Measurements from ENCODE around the gene IKBKG. TPM values are rescaled to one million over a fixed set of nuclear protein-coding genes. Genes with fewer than 3 reads are reported as not detected.

The IKBKG gene
- total and polyA plus RNA-seq, 2 of the 8 experiments (the other 6 are each of a cell fraction or from before 2014, with no cell fraction given), result 17.5 to 18.1 TPM

DNA sequence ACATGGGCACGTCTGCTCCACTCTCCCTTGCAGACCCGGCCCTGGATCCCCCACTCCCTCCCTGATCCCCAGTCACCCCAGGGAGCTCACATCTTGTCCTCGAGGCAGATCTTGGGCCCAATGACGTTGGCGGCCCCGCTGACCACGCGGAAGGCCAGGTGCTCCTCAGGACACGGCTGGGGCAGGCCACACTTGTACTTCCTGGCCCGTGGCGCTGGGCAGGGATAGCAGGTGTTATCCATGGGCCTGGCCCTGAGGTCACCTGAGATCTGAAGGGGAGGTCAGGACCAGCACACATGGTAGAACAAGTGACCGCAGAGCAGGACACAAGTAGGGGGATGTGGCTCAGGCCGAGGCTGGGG, 39.1 kb upstream of the IKBKG start:
- Histone ChIP-seq H2AK5ac (ENCODE audit: low read depth, low read length) (no peak overlapping the region), H3K4ac (replicated peaks; ENCODE audit: insufficient read length, low read depth, low read length) (no peak overlapping the region), H3K79me2 (ENCODE audit: control insufficient read depth in 1 of 2, insufficient read depth in 2 of 2, low read length in 2 of 2) (no peaks in the 10 kb centered on the region), H3K4me3 (ENCODE audit: extremely low read depth in 1 of 4, insufficient read depth in 2 of 4, low read depth in 3 of 4, low read length in 4 of 4) (no peak overlapping the region), H3K79me1 (ENCODE audit: low read depth, low read length) (no peaks in the 10 kb centered on the region), H3K27ac (ENCODE audit: low read depth, low read length) (no peak overlapping the region), H3K27me3 (replicated peaks in 1 of 4; ENCODE audit: control insufficient read depth in 3 of 4, extremely low read depth in 1 of 4, insufficient read depth in 3 of 4, low read length in 3 of 4) (no peaks in the 10 kb centered on the region), H3K4me2 (ENCODE audit: insufficient read depth in 1 of 2, low read depth in 2 of 2, low read length in 2 of 2) (no peak overlapping the region), H3K9me3 (ENCODE audit: insufficient read depth in 2 of 2, low read depth in 1 of 2, low read length in 1 of 2) (no peaks in the 10 kb centered on the region), H3K23me2 (ENCODE audit: low read depth, low read length) (no peaks in the 10 kb centered on the region), H2BK15ac (ENCODE audit: low read length) (no peak overlapping the region), H3K56ac (replicated peaks; ENCODE audit: insufficient read length, low read depth, low read length) (no peak overlapping the region), H2BK12ac (ENCODE audit: low read depth, low read length) (no peak overlapping the region), H3K14ac (ENCODE audit: insufficient read length) (no peak overlapping the region), H3K18ac (ENCODE audit: extremely low read depth, low read length) (no peak overlapping the region), H2AFZ (ENCODE audit: low read length) (no peak overlapping the region), H4K91ac (replicated peaks; ENCODE audit: insufficient read length, low read length) (no peak overlapping the region), H4K8ac (ENCODE audit: extremely low read depth, insufficient read depth, low read length) (no peak overlapping the region), H3K23ac (ENCODE audit: insufficient read length) (no peak overlapping the region), H4K5ac (ENCODE audit: insufficient read length, low read depth, low read length) (no peak overlapping the region), H2BK120ac (replicated peaks; ENCODE audit: low read depth, low read length) (no peak overlapping the region), H2BK20ac (ENCODE audit: low read length) (no peak overlapping the region), H3K36me3 (ENCODE audit: control insufficient read depth in 2 of 4, insufficient read depth in 4 of 4, low read length in 3 of 4) (no peaks in the 10 kb centered on the region; a peak in 1 of 8 replicates), H2BK5ac (ENCODE audit: low read depth, low read length) (no peak overlapping the region), H3K9ac (replicated peaks in 1 of 4; ENCODE audit: extremely low read depth in 1 of 4, low read depth in 3 of 4, low read length in 3 of 4) (no peak overlapping the region), H3K4me1 (replicated peaks in 1 of 4; ENCODE audit: control insufficient read depth in 3 of 4, insufficient read depth in 4 of 4, low read length in 3 of 4) (no peaks in the 10 kb centered on the region), H4K20me1 (replicated peaks in 1 of 2; ENCODE audit: control insufficient read depth in 1 of 2, insufficient read depth in 2 of 2, low read length in 2 of 2) (no peaks in the 10 kb centered on the region)
- DNase-seq (ENCODE audit: low read depth in 1 of 2, low spot score in 2 of 2) (no peak), FAIRE-seq (no peak)
- POLR2A ChIA-PET (ENCODE audit: partially characterized antibody), result no interaction called here
- WGBS, 2 experiments (ENCODE audit: extremely low coverage in 1 of 2, insufficient coverage in 1 of 2, insufficient read length in 1 of 2, insufficient replicate concordance in 2 of 2, low coverage in 1 of 2, low lambda C conversion rate in 2 of 2, missing lambda C conversion rate in 1 of 2), result 80% methylated on average over 2 of the region's 13 CpGs; no CpG with 5 or more reads in 1 of the 2 experiments
- CTCF ChIA-PET (ENCODE audit: partially characterized antibody), result interaction anchor here (0.9 kb wide), 1 partner anchor 18 kb away, joined by 3 read pairs; no protein-coding TSS in a partner anchor
- TF ChIP-seq CTCF (IDR thresholded peaks at IDR 0.05; ENCODE audit: control extremely low read depth in 1 of 3, insufficient read depth in 1 of 3, low read depth in 1 of 3, low read length in 3 of 3) (no peak), USF2 (IDR thresholded peaks at IDR 0.05; ENCODE audit: low read length) (no peak), BACH1 (IDR thresholded peaks at IDR 0.05; ENCODE audit: low read length) (no peak), NANOG (IDR thresholded peaks at IDR 0.05; ENCODE audit: insufficient read depth, low read depth, low read length, poor library complexity, severe bottlenecking) (no peak), KDM4A (IDR thresholded peaks at IDR 0.05; ENCODE audit: low read depth, low read length, severe bottlenecking) (no peak), SP4 (IDR thresholded peaks at IDR 0.05; ENCODE audit: low read length) (no peak), MAFK (IDR thresholded peaks at IDR 0.05; ENCODE audit: low read depth, low read length) (no peak), YY1 (IDR thresholded peaks at IDR 0.05; ENCODE audit: low read depth, low read length) (no peak), SP2 (IDR thresholded peaks at IDR 0.05; ENCODE audit: low read length) (no peak), POLR2A (IDR thresholded peaks at IDR 0.05; ENCODE audit: control extremely low read depth in 1 of 2, low read depth in 2 of 2, low read length in 2 of 2) (no peak), EGR1 (IDR thresholded peaks at IDR 0.05; ENCODE audit: borderline replicate concordance, low read depth, low read length) (no peak), KDM5A (IDR thresholded peaks at IDR 0.05; ENCODE audit: low read length) (no peak)

Data from H1 (cell line).